GM18499 (cell line): Measurements from ENCODE around the gene ASPHD2.

Experiments used
- ATAC-seq: cut with Tn5 transposase; IDR thresholded peaks from one replicate; pipeline ENCODE4 v1.9.1; 2021; ENCODE audit warnings: moderate number of reproducible peaks; ENCODE audit not compliant: insufficient read depth, unreplicated experiment

Gene ASPHD2

GRCh38 chr22:26445577-26446275 is 16.7 kb downstream of the ASPHD2 start:
- no peak for ATAC-seq

- ATAC-seq, result no peak
Measured at GRCh38 chr22:26446808-26447515, 17.9 kb downstream of the ASPHD2 start.

GRCh38 chr22:26447584-26448329 is 18.7 kb downstream of the ASPHD2 start:
- no peak for ATAC-seq

- ATAC-seq, result no peak
Measured at GRCh38 chr22:26448334-26448733, 19.3 kb downstream of the ASPHD2 start.

- no peak for ATAC-seq
Measured at GRCh38 chr22:26448941-26449340, 19.9 kb downstream of the ASPHD2 start.

- no peak for ATAC-seq
Measured at GRCh38 chr22:26450453-26451185, 21.6 kb downstream of the ASPHD2 start.

GRCh38 chr22:26452236-26453016 is 23.4 kb downstream of the ASPHD2 start:
- no peak for ATAC-seq

GRCh38 chr22:26453216-26453615 is 24.2 kb downstream of the ASPHD2 start:
- ATAC-seq, result no peak

- no peak for ATAC-seq
Measured at GRCh38 chr22:26453812-26454500, 24.9 kb downstream of the ASPHD2 start.

- no peak for ATAC-seq
Measured at GRCh38 chr22:26457661-26458272, 28.7 kb downstream of the ASPHD2 start.

- no peak for ATAC-seq
Measured at GRCh38 chr22:26460202-26460601, 31.1 kb downstream of the ASPHD2 start.

GRCh38 chr22:26461188-26461810 is 32.2 kb downstream of the ASPHD2 start:
- ATAC-seq, result no peak

GRCh38 chr22:26462051-26462450 is 33.0 kb downstream of the ASPHD2 start:
- ATAC-seq, result no peak

GRCh38 chr22:26462641-26463040 is 33.6 kb downstream of the ASPHD2 start:
- no peak for ATAC-seq

- no peak for ATAC-seq
Measured at GRCh38 chr22:26463101-26463661, 34.1 kb downstream of the ASPHD2 start.

GRCh38 chr22:26463688-26464087 is 34.6 kb downstream of the ASPHD2 start:
- ATAC-seq, result no peak

GRCh38 chr22:26464312-26464711 is 35.3 kb downstream of the ASPHD2 start:
- ATAC-seq, result no peak

- no peak for ATAC-seq
Measured at GRCh38 chr22:26466196-26466595, 37.1 kb downstream of the ASPHD2 start.
